ENCODE results near the gene MASP1.

DNA sequence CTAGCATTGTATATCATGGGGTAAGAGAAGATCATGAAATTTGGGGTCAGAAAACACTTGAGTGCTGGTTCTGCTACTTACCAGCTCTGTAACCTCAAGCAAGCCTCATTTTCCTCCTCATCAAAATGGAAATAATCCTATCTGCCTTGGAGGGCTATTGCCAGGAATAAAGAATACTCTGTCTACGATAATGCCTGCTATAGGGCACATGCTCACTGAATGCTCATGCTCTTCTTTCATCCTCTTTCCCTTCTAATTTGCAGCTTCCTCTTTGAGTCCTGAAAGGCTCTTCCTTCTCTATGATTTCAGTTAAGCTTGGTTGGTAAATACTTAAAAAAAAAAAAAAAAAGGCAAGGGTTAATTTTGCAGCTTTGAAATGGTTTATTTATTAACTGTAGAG lies 81.4 kb downstream of the MASP1 start:
- TF ChIP-seq CTCF (IDR thresholded peaks at IDR 0.05) (no peak), ZFX (IDR thresholded peaks at IDR 0.05; ENCODE audit: borderline replicate concordance) (no peak)
